ENCODE measurements around the gene GDF11.

Gene GDF11

GRCh38 chr12:55696796-55697462 lies 46.0 kb upstream of the GDF11 start:
- no peak overlapping the region for H3K4me3 ChIP-seq (ENCODE audit: low read length)
- TF ChIP-seq CTCF (IDR thresholded peaks at IDR 0.05; ENCODE audit: insufficient read depth, low read depth, low read length, missing control alignments) = no peak
- no peak for DNase-seq (ENCODE audit: low read depth)

- no peak for DNase-seq (ENCODE audit: low read depth)
- no peak overlapping the region for H3K4me3 ChIP-seq (ENCODE audit: low read length)
- TF ChIP-seq CTCF (IDR thresholded peaks at IDR 0.05; ENCODE audit: insufficient read depth, low read depth, low read length, missing control alignments) = no peak
Observed at GRCh38 chr12:55697686-55698085, 45.2 kb upstream of the GDF11 start.

- no peak for TF ChIP-seq CTCF (IDR thresholded peaks at IDR 0.05; ENCODE audit: insufficient read depth, low read depth, low read length, missing control alignments)
- DNase-seq (ENCODE audit: low read depth) = no peak
- no peak overlapping the region for H3K4me3 ChIP-seq (ENCODE audit: low read length)
Observed at GRCh38 chr12:55698241-55698955, 44.5 kb upstream of the GDF11 start.

- DNase-seq (ENCODE audit: low read depth) = no peak
- TF ChIP-seq CTCF (IDR thresholded peaks at IDR 0.05; ENCODE audit: insufficient read depth, low read depth, low read length, missing control alignments) = no peak
- no peak overlapping the region for H3K4me3 ChIP-seq (ENCODE audit: low read length)
Observed at GRCh38 chr12:55698965-55699364, 44.0 kb upstream of the GDF11 start.

- DNase-seq (ENCODE audit: low read depth) = no peak
- H3K4me3 ChIP-seq (ENCODE audit: low read length) = no peak overlapping the region
- no peak for TF ChIP-seq CTCF (IDR thresholded peaks at IDR 0.05; ENCODE audit: insufficient read depth, low read depth, low read length, missing control alignments)
Observed at GRCh38 chr12:55699471-55700055, 43.4 kb upstream of the GDF11 start.

- H3K4me3 ChIP-seq (ENCODE audit: low read length) = no peak overlapping the region
- DNase-seq (ENCODE audit: low read depth) = peak; percentile 42
- TF ChIP-seq CTCF (IDR thresholded peaks at IDR 0.05; ENCODE audit: insufficient read depth, low read depth, low read length, missing control alignments) = no peak
Observed at GRCh38 chr12:55700255-55701018, 42.5 kb upstream of the GDF11 start.
